ENCODE results near the gene UACA. TPM values are rescaled to one million over a fixed set of nuclear protein-coding genes. Genes with fewer than 3 reads are reported as not detected.
A peak's percentile ranks its signal among the peaks of the same experiment; 100 is the strongest.

Gene UACA
- total and polyA plus RNA-seq, 7 donors, result 19.1 to 51.0 (median 26.4) TPM

- H3K27ac ChIP-seq, result no peak overlapping the region
- TF ChIP-seq POLR2AphosphoS5 (IDR thresholded peaks at IDR 0.05) (no peak), CTCF (IDR thresholded peaks at IDR 0.05) (no peak), POLR2A (IDR thresholded peaks at IDR 0.05) (no peak), EP300 (IDR thresholded peaks at IDR 0.05) (no peak)
- no peak for DNase-seq
- H3K9me3 ChIP-seq, result no peaks in the 10 kb centered on the region
- H3K4me1 ChIP-seq, result peaks cover 0 to 18% (median 9%) of the 10 kb centered on the region in 4 donors
- H3K36me3 ChIP-seq, result no peaks in the 10 kb centered on the region
- H3K27me3 ChIP-seq, result no peaks in the 10 kb centered on the region
- intact Hi-C loops (cut with DNase I), result no loop called here
- no peak overlapping the region for H3K4me3 ChIP-seq
- 77 to 81% methylated on average over 9 of the region's 9 CpGs for WGBS, 2 donors
Observed at GRCh38 chr15:70758790-70759462, 4.4 kb downstream of the UACA start.

- Histone ChIP-seq H3K27ac (no peak overlapping the region), H3K4me3 (no peak overlapping the region), H3K36me3 (no peaks in the 10 kb centered on the region), H3K27me3 (no peaks in the 10 kb centered on the region), H3K9me3 (no peaks in the 10 kb centered on the region), H3K4me1 (peaks cover 0 to 25% (median 5%) of the 10 kb centered on the region in 4 donors)
- DNase-seq, result no peak
- WGBS, 2 donors, result 86 to 94% methylated on average over 1 of the region's 1 CpG
- TF ChIP-seq EP300 (IDR thresholded peaks at IDR 0.05) (no peak), POLR2A (IDR thresholded peaks at IDR 0.05) (no peak), CTCF (IDR thresholded peaks at IDR 0.05) (no peak), POLR2AphosphoS5 (IDR thresholded peaks at IDR 0.05) (no peak)
- intact Hi-C loops (cut with DNase I), result no loop called here
Observed at GRCh38 chr15:70757627-70758026, 5.7 kb downstream of the UACA start.

DNA sequence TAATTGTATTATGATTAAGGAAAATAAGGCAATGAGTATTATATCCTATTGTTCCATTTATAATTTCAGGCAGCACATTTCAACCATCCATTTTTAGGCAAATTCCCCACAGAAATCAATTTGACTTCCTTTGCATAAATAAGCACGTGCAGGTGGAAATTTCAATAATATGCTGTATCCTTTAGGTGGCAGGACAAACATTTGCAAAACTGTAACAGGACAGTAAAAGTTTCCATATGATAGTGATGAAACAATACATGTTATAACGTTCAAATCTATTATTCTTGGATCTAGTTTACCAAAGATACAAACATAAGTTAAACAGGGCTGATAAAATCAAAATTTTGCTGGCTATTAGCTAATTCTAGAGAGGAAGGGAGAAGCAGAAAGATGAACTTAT, 8.5 kb downstream of the UACA start:
- no peak for DNase-seq
- no peaks in the 10 kb centered on the region for H3K27me3 ChIP-seq
- H3K36me3 ChIP-seq, result no peaks in the 10 kb centered on the region
- WGBS, 2 donors, result 58 to 62% methylated on average over 2 of the region's 2 CpGs
- no peak overlapping the region for H3K4me3 ChIP-seq
- no peak overlapping the region for H3K27ac ChIP-seq
- H3K9me3 ChIP-seq, result no peaks in the 10 kb centered on the region
- TF ChIP-seq POLR2AphosphoS5 (IDR thresholded peaks at IDR 0.05) (no peak), EP300 (IDR thresholded peaks at IDR 0.05) (no peak)
- intact Hi-C loops (cut with DNase I), result no loop called here
- peaks cover 0 to 13% (median 2%) of the 10 kb centered on the region in 4 donors for H3K4me1 ChIP-seq

- intact Hi-C loops (cut with DNase I), result no loop called here
- TF ChIP-seq POLR2AphosphoS5 (IDR thresholded peaks at IDR 0.05) (no peak), CTCF (IDR thresholded peaks at IDR 0.05) (no peak), EP300 (IDR thresholded peaks at IDR 0.05) (no peak), POLR2A (IDR thresholded peaks at IDR 0.05) (no peak)
- peaks cover 0 to 17% (median 4%) of the 10 kb centered on the region in 4 donors for H3K4me1 ChIP-seq
Observed at GRCh38 chr15:70753101-70753829, 10.1 kb downstream of the UACA start.

GRCh38 chr15:70752193-70752635, 11.1 kb downstream of the UACA start:
- H3K4me1 ChIP-seq, result peaks cover 0 to 19% (median 9%) of the 10 kb centered on the region in 4 donors
- H3K9me3 ChIP-seq, result no peaks in the 10 kb centered on the region
- 41% methylated on average over 4 of the region's 4 CpGs for WGBS, 2 donors
- TF ChIP-seq CTCF (IDR thresholded peaks at IDR 0.05) (no peak), POLR2AphosphoS5 (IDR thresholded peaks at IDR 0.05) (no peak), EP300 (IDR thresholded peaks at IDR 0.05) (no peak), POLR2A (IDR thresholded peaks at IDR 0.05) (no peak)
- H3K27ac ChIP-seq, result peak overlapping the region in 1 of 4 donors; percentile 41
- DNase-seq, result no peak
- intact Hi-C loops (cut with DNase I), result no loop called here
- H3K36me3 ChIP-seq, result no peaks in the 10 kb centered on the region
- no peaks in the 10 kb centered on the region for H3K27me3 ChIP-seq
- no peak overlapping the region for H3K4me3 ChIP-seq

More at GRCh38 chr15:70753101-70753829, 10.1 kb downstream of the UACA start:
- Histone ChIP-seq H3K4me3 (no peak overlapping the region), H3K27me3 (no peaks in the 10 kb centered on the region), H3K9me3 (no peaks in the 10 kb centered on the region), H3K36me3 (no peaks in the 10 kb centered on the region), H3K27ac (no peak overlapping the region)
- WGBS, 2 donors, result 68 to 69% methylated on average over 4 of the region's 4 CpGs
- DNase-seq, result no peak
